H1 (cell line): Measurements from ENCODE around the gene CAPZB. TPM values are rescaled to one million over a fixed set of nuclear protein-coding genes. Genes with fewer than 3 reads are reported as not detected.

ENCODE experiments used
- ATF3 ChIP-seq: IDR thresholded peaks from 2 replicates; pipeline ENCODE4 v1.6.1; 2011; ENCODE audit warnings: low read depth, mild to moderate bottlenecking, low read length; ENCODE audit not compliant: insufficient read depth
- EGR1 ChIP-seq: IDR thresholded peaks from 2 replicates; pipeline ENCODE4 v1.6.1; 2011; ENCODE audit warnings: low read depth, low read length, borderline replicate concordance
- RBBP5 ChIP-seq: IDR thresholded peaks from 2 replicates; pipeline ENCODE4 v1.7.1; 2012; ENCODE audit warnings: low read depth, mild to moderate bottlenecking, inconsistent platforms, low read length, moderate library complexity, borderline replicate concordance
- SIN3A ChIP-seq, 2 experiments: IDR thresholded peaks in 1 of 2; conservative IDR thresholded peaks in 1 of 2; 2 replicates each; pipeline ENCODE4 v1.6.1; 2011 to 2012; ENCODE audit warnings: low read length in 2 of 2, improper control_type of control experiment in 1 of 2, low read depth in 1 of 2, mild to moderate bottlenecking in 1 of 2
- SP4 ChIP-seq: IDR thresholded peaks from 2 replicates; pipeline ENCODE4 v1.6.1; 2012; ENCODE audit warnings: low read length, inconsistent platforms
- SUZ12 ChIP-seq: fragments of 200-600 bp; sonication (generic); IDR thresholded peaks from 2 replicates; pipeline ENCODE4 v1.6.1; 2012; ENCODE audit warnings: mild to moderate bottlenecking, inconsistent platforms, low read length, moderate library complexity, mixed read lengths
- TAF7 ChIP-seq: optimal IDR thresholded peaks from 2 replicates; pipeline ENCODE3; 2011; ENCODE audit warnings: low read depth, mild to moderate bottlenecking, inconsistent platforms, low read length, moderate library complexity, borderline replicate concordance
- polyA plus RNA-seq, 7 experiments: library from polyadenylated mRNA; depleted of rRNA in 3 of 7; stranded (reverse) in 5 of 7; unstranded in 2 of 7; fragments of >200 nt in 5 of 7; fragments of 200-250 nt in 2 of 7; gene quantifications; 1 replicate in 5 of 7; 2 replicates in 1 of 7; 4 replicates in 1 of 7; pipeline versions ENCODE4 v1.2.1 to v1.2.3, GENCODE V29; 2011 to 2013; ENCODE audit warnings: missing spikeins in 2 of 7, mixed read lengths in 2 of 7
- total RNA-seq: library from RNA; stranded (reverse); fragmentation: NEBNext Ultra II Directional; extraction: Animal tissue kit (Norgen Biotek cat#: 25700); gene quantifications from 2 replicates; pipeline ENCODE4 v1.2.1, GENCODE V29; 2021

CAPZB gene
- total and polyA plus RNA-seq, 2 of the 8 experiments (the other 6 are each of a cell fraction or from before 2014, with no cell fraction given): 162 to 371 TPM

- TF ChIP-seq ATF3 (no peak), SUZ12 (no peak), TAF7 (no peak), SIN3A (conservative IDR thresholded peaks at IDR 0.05 in 1 of 2, IDR thresholded peaks at IDR 0.05 in 1 of 2; ENCODE audit: low read depth in 1 of 2, low read length in 2 of 2) (no peak), RBBP5 (no peak), EGR1 (no peak), SP4 (no peak)
Measured at GRCh38 chr1:19300211-19300610, 185.1 kb downstream of the CAPZB start (continued).
